ENCODE data around the gene IMPDH2.

IMPDH2 gene

DNA sequence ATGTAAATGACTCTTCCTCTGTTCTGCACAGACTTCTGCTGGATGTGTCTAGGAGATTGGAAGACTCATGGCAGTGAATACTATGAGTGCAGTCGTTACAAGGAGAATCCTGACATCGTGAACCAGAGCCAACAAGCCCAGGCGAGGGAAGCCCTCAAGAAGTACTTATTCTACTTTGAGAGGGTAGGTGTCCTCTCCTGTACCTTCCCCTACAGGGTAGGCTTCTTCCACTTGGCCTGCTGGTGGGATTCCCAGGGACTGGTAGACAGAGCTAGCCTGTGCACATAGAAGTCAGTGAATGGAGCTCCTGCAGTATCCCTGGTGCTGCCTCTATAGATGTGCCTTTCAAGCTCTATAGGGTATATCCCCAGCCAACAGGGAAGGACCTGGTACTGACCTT is 49.7 kb downstream of the IMPDH2 start:
- Histone ChIP-seq H3K4me1 (ENCODE audit: control insufficient read depth, insufficient read depth, low read length, poor library complexity, severe bottlenecking) (peaks cover 3% of the 10 kb centered on the region), H3K9me3 (ENCODE audit: control insufficient read depth, low read length) (no peaks in the 10 kb centered on the region), H3K36me3 (ENCODE audit: control insufficient read depth, insufficient read depth, low read length) (peaks cover 91% of the 10 kb centered on the region), H3K4me3 (ENCODE audit: extremely low read depth, insufficient read depth, low read length, poor library complexity, severe bottlenecking) (no peak overlapping the region), H3K27ac (ENCODE audit: low read depth, low read length, severe bottlenecking) (no peak overlapping the region)
- WGBS, 2 experiments (ENCODE audit: insufficient coverage in 2 of 2): 83 to 100% methylated on average over 1 to 3 of the region's 3 CpGs
